B cell (primary cell): Measurements from ENCODE around the gene ESYT2.

Experiments
- EZH2 ChIP-seq: IDR thresholded peaks from 2 replicates; pipeline ENCODE4 v1.6.1; 2012; ENCODE audit warnings: borderline replicate concordance, low read depth, mild to moderate bottlenecking, moderate library complexity, low read length; ENCODE audit not compliant: insufficient read depth, poor library complexity, severe bottlenecking
- TF ChIP-seq, protein P1 (sequence below): fragments of 200-600 bp; IDR thresholded peaks from one replicate; pipeline ENCODE4 v1.8.0; 2022; ENCODE audit warnings: antibody characterized with exemption, mild to moderate bottlenecking

DNA sequence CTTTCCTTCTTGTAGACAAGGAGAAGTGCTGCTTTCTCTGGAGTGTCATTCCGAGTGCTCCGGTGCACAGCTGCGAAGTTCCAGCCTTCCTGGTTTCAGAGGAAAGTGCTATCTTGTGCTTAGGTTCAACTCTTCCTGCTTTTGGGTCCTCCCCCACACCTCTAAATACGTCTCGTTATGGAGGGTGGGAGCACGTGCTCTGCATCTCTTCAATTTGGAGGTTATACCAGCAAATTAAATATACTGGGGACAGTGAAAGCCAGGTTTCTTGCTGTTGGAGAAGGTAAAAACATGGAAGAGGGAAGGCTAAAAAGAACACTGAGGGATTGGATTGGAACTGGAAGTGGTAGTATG is 2.4 kb upstream of the ESYT2 start:
- TF ChIP-seq, protein P1, sequence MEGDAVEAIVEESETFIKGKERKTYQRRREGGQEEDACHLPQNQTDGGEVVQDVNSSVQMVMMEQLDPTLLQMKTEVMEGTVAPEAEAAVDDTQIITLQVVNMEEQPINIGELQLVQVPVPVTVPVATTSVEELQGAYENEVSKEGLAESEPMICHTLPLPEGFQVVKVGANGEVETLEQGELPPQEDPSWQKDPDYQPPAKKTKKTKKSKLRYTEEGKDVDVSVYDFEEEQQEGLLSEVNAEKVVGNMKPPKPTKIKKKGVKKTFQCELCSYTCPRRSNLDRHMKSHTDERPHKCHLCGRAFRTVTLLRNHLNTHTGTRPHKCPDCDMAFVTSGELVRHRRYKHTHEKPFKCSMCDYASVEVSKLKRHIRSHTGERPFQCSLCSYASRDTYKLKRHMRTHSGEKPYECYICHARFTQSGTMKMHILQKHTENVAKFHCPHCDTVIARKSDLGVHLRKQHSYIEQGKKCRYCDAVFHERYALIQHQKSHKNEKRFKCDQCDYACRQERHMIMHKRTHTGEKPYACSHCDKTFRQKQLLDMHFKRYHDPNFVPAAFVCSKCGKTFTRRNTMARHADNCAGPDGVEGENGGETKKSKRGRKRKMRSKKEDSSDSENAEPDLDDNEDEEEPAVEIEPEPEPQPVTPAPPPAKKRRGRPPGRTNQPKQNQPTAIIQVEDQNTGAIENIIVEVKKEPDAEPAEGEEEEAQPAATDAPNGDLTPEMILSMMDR, result no peak
- TF ChIP-seq EZH2, result no peak
